WERI-Rb-1 (cell line): ENCODE measurements around the gene SMARCD1.

ENCODE experiments used
- DNase-seq: peaks from one replicate; pipeline ENCODE4 v3.0.0-alpha.2; 2020
- H3K27ac ChIP-seq: fragments of 250-450 bp; sonication (Bioruptor Pico); 2 replicates; pipeline ENCODE4 v1.5.1; 2020; ENCODE audit warnings: mild to moderate bottlenecking, moderate library complexity
- H3K27me3 ChIP-seq: fragments of 250-450 bp; sonication (Bioruptor Pico); 2 replicates; pipeline ENCODE4 v1.5.1; 2021; ENCODE audit warnings: mild to moderate bottlenecking, low read depth, moderate library complexity; ENCODE audit not compliant: insufficient read depth, severe bottlenecking
- H3K36me3 ChIP-seq: fragments of 250-450 bp; sonication (Bioruptor Pico); 2 replicates; pipeline ENCODE4 v1.5.1; 2020; ENCODE audit warnings: mild to moderate bottlenecking, moderate library complexity
- H3K4me3 ChIP-seq: 2 replicates; pipeline ENCODE4 v1.5.1; 2011; ENCODE audit warnings: low read depth, mild to moderate bottlenecking, control low read depth, low read length
- H3K9me3 ChIP-seq: fragments of 250-450 bp; sonication (Bioruptor Pico); 2 replicates; pipeline ENCODE4 v1.5.1; 2021; ENCODE audit warnings: mild to moderate bottlenecking, moderate library complexity; ENCODE audit not compliant: severe bottlenecking
- TF ChIP-seq, protein P1 (sequence below): IDR thresholded peaks from 2 replicates; pipeline ENCODE4 v1.5.1; 2011; ENCODE audit warnings: low read depth, mild to moderate bottlenecking, control low read depth, inconsistent platforms, low read length

Gene SMARCD1

DNA sequence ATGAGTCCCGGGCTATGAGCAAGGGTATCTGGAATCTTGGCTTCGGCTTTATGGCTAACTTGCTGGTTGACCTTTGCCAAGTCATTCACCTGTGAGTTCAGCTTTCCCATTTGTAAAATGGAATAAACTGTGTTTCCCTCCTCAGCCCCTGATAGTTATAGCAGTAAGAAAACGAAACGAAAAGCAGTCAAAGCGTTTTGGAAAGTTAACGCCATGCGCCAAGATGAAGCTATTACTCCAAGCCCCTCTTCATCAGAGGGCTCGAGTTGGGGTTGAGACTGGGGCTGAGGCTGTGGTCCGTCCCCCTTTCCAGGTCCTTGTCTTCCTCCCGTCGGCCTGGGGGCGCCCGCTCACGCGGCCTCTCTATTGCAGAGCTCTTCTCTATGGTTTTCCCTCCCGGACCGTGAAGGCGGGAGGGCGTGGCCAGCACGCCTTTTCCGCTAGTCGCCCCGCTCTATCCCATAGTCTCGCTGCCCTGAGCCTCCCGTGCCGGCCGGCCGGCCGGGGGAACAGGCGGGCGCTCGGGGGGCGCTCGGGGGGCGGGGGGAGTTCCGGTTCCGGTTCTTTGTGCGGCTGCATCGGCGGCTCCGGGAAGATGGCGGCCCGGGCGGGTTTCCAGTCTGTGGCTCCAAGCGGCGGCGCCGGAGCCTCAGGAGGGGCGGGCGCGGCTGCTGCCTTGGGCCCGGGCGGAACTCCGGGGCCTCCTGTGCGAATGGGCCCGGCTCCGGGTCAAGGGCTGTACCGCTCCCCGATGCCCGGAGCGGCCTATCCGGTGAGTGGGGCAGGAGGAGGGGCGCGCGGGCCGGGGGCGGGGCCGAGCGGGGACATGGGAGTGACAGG, at the start of gene SMARCD1:
SMARCD1 (plus strand) TSS at position 568 of the 840 bp plus-strand sequence; CDS start at position 596, 28 bp downstream.
- Histone ChIP-seq H3K27ac (peak within 1 kb of the TSS; percentile 96), H3K9me3 (no peaks in the 10 kb centered on the region), H3K36me3 (peaks cover 36% of the 10 kb centered on the region), H3K4me3 (peak within 1 kb of the TSS; percentile 52), H3K27me3 (no peaks in the 10 kb centered on the region)
- TF ChIP-seq, protein P1, sequence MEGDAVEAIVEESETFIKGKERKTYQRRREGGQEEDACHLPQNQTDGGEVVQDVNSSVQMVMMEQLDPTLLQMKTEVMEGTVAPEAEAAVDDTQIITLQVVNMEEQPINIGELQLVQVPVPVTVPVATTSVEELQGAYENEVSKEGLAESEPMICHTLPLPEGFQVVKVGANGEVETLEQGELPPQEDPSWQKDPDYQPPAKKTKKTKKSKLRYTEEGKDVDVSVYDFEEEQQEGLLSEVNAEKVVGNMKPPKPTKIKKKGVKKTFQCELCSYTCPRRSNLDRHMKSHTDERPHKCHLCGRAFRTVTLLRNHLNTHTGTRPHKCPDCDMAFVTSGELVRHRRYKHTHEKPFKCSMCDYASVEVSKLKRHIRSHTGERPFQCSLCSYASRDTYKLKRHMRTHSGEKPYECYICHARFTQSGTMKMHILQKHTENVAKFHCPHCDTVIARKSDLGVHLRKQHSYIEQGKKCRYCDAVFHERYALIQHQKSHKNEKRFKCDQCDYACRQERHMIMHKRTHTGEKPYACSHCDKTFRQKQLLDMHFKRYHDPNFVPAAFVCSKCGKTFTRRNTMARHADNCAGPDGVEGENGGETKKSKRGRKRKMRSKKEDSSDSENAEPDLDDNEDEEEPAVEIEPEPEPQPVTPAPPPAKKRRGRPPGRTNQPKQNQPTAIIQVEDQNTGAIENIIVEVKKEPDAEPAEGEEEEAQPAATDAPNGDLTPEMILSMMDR: peak; percentile 79
- peak; percentile 96 for DNase-seq

DNA sequence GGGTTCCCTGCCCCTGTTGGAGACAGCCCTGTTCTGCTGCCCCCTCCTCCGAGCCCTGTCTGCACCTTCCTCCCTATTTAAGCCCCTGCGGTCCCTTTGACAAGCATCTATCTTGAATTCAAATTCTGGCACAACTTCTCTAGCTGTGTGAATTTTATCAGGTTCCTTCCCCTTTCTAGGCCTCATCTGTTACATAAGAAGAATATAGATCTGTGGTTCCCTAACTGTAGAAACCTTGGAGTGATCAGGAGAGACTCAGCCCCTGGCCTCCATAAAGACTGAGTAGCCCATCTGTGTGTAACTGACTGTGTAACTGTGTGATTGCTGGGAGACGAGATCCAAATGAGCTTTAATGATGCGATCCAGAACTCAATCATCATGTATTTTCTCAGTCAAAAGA, 46.8 kb upstream of the SMARCD1 start:
- Histone ChIP-seq H3K27me3 (no peaks in the 10 kb centered on the region), H3K4me3 (no peak overlapping the region), H3K36me3 (no peaks in the 10 kb centered on the region), H3K27ac (no peak overlapping the region; the same call in 1 of the 2 replicates), H3K9me3 (no peaks in the 10 kb centered on the region)
- no peak for DNase-seq
- TF ChIP-seq, protein P1: no peak

DNA sequence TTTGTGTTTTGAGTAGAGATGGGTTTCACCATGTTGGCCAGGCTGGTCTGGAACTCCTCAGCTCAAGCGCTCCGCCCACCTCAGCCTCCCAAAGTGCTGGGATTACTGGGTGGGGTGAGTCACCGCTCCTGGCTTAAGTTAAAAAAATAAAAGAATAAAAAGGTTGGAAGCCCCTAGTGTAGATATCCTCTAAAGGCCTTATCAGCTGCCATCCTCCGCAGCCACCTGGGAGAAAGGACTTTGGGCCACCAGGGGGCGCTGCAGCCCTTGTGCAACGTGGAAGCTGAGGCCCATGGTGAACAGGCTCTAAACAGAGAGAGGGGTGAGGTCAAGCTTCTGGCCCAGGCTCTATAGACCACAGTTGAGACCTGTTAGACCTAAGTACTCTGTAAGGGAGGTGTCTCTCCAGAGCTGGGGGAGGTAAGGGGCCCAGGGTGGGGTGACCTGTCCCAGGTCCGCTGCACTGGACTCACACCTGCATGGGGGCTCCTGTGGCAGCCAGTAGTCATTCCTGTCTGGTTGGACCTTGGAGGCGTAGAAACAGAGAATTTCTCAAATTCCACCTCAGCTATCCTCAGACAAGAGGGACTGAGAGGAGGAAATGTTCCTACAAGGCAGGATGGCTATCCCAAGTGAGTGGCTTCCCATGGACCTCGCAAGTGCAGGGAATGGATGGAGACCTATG, 45.8 kb upstream of the SMARCD1 start:
- Histone ChIP-seq H3K27ac (peak overlapping the region; percentile 36), H3K27me3 (no peaks in the 10 kb centered on the region), H3K36me3 (no peaks in the 10 kb centered on the region), H3K9me3 (no peaks in the 10 kb centered on the region), H3K4me3 (no peak overlapping the region)
- peak; percentile 94 for DNase-seq
- TF ChIP-seq, protein P1: peak; percentile 90

DNA sequence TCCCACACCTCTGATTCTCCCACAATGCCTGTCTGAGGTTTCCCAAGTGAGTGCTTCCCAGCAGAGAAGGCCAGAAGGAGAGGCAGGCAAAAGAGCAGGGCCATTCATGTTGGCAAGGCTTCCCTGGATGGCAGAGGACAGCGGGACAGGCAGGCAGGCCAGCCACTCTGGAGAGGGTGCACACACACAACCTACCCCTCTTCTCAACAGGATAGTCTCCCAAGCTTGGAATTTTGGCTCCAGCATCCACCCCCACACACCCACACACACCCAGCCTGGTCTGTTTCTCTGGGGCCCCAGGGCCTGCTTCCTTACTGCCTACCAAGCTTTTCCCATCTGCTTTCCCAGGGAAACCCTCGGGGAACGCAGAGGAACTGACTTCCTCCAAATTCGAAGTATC, 44.5 kb upstream of the SMARCD1 start:
- no peak for DNase-seq

DNA sequence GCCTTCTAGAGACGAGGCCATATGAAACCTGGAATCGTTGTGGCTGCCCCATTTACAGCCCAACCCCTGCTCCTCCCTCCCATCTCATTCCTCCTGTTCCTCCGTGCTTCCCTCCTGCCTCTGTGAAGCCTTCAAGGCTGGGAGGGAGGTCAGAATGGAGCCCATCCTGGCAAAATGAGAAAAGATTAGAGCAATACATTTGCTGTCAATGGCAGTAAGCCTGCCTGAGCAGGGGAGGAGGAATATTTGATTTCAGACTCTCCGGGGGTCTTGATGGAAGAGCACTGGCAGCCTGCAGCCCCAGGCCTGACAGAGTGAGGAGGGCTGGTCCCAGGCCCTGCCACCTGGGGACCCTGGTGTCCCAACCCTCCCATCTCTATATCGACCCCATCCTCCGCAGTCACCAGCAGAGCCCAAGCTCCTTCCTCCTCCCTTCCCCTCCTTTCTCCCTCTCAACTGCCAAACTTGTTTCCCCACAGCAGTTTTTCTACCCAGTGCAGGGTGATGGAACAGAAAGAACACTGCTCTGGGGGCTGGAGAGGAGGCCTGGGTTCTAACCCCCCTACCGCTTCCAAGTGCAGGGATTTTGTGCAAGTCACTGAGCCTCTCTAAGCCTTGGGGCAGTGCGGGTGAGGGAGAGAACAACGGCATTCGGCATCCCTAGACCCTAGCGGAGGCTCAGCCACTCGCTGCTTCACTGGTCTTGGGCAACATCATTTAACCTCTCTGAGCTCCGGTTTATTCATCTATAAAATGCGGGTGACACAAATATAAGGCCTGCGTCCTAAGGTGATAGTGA, 43.9 kb upstream of the SMARCD1 start:
- no peak for DNase-seq
- Histone ChIP-seq H3K27me3 (no peaks in the 10 kb centered on the region), H3K9me3 (no peaks in the 10 kb centered on the region), H3K4me3 (no peak overlapping the region), H3K36me3 (no peaks in the 10 kb centered on the region), H3K27ac (no peak overlapping the region)
- TF ChIP-seq, protein P1: no peak

More for the DNA sequence above, 44.5 kb upstream of the SMARCD1 start:
- H3K36me3 ChIP-seq: no peaks in the 10 kb centered on the region
- no peak overlapping the region for H3K4me3 ChIP-seq
- TF ChIP-seq, protein P1: no peak
- H3K27me3 ChIP-seq: no peaks in the 10 kb centered on the region
- H3K27ac ChIP-seq: no peak overlapping the region
- no peaks in the 10 kb centered on the region for H3K9me3 ChIP-seq
